Ascending aorta (tissue), 2 donors: ENCODE measurements around the gene RNASE11. TPM values are rescaled to one million over a fixed set of nuclear protein-coding genes. Genes with fewer than 3 reads are reported as not detected.

Experiments
- DNase-seq, 2 donors: peaks; one replicate each; pipeline ENCODE4 v3.0.0-alpha.2; 2019; ENCODE audit warnings: low spot score in 2 of 2
- H3K27ac ChIP-seq, 2 donors: fragments of 200-600 bp; sonication (generic); one replicate each; pipeline ENCODE4 v1.5.1; 2016 to 2017; ENCODE audit warnings: mild to moderate bottlenecking in 1 of 2
- H3K27me3 ChIP-seq: fragments of 200-600 bp; sonication (generic); one replicate; pipeline ENCODE4 v1.5.1; 2017
- H3K36me3 ChIP-seq, 2 donors: fragments of 200-600 bp; sonication (generic); one replicate each; pipeline ENCODE4 v1.5.1; 2016
- H3K4me1 ChIP-seq, 2 donors: fragments of 200-600 bp; sonication (generic); one replicate each; pipeline ENCODE4 v1.5.1; 2016 to 2017; ENCODE audit warnings: mild to moderate bottlenecking in 1 of 2
- H3K4me3 ChIP-seq, 2 donors: fragments of 200-600 bp; sonication (generic); one replicate each; pipeline ENCODE4 v1.5.1; 2016 to 2017; ENCODE audit warnings: mild to moderate bottlenecking in 1 of 2
- H3K9me3 ChIP-seq, 2 donors: fragments of 200-600 bp; sonication (generic); one replicate each; pipeline ENCODE4 v1.5.1; 2016
- intact Hi-C: fragments of 100-400 bp; cut with DNase I; formaldehyde crosslinking; loops from one replicate; pipeline ENCODE4 v1.15.1; 2023
- total RNA-seq: library from RNA; depleted of rRNA; stranded (reverse); fragments of >200 nt; gene quantifications from one replicate; pipeline ENCODE4 v1.1.0, GENCODE V29; 2016
- TF ChIP-seq, protein P1 (sequence below), 3 experiments: fragments of 200-600 bp in 2 of 3; fragments of 450-650 bp in 1 of 3; sonication (generic) in 2 of 3; IDR thresholded peaks; one replicate each; pipeline ENCODE4 v1.5.1; 2016 to 2019; ENCODE audit warnings: antibody characterized with exemption in 3 of 3, mild to moderate bottlenecking in 1 of 3, moderate library complexity in 1 of 3

RNASE11 gene
- total RNA-seq, 1 donor from 2014 or later, result not detected

DNA sequence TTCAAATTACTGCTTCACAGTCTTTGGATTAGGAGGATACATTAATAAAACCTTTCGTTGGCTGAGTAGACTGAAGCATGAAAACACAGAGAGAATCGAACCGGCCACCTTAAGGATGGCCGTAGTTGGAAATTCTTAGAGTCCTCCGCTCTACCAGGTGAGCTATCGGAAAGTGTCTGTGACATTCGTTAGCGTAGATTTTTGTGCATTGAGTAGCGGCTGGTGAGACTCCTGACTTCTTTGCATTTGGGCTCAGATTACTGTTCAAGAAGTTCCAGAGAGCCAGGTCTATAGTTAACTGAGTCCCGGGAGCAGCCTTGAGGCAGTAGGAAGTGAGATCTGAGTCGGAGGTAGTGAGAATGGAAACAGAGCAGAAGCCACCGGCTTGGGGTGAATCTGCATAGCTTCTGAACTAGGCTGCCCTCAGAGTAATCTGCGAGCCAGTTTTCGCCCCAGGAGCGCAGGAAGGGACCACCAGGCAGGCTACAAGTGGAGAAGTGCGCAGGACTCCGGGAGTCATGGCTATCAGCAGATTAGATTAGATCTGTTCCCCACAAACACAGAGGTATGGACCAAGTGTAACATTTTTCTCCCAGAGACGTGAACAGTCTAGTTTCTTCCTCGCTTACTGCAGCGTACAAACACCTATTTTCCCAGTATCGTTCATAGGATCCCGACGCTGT, 42.7 kb upstream of the RNASE11 start:
- no peaks in the 10 kb centered on the region for H3K36me3 ChIP-seq
- H3K4me3 ChIP-seq, result peak overlapping the region; percentile 36 to 58
- no peaks in the 10 kb centered on the region for H3K27me3 ChIP-seq
- H3K9me3 ChIP-seq, result no peaks in the 10 kb centered on the region
- peak overlapping the region in 1 of 2 donors; percentile 29 for H3K27ac ChIP-seq
- peaks cover 4 to 12% of the 10 kb centered on the region in 2 donors for H3K4me1 ChIP-seq
- TF ChIP-seq, protein P1, sequence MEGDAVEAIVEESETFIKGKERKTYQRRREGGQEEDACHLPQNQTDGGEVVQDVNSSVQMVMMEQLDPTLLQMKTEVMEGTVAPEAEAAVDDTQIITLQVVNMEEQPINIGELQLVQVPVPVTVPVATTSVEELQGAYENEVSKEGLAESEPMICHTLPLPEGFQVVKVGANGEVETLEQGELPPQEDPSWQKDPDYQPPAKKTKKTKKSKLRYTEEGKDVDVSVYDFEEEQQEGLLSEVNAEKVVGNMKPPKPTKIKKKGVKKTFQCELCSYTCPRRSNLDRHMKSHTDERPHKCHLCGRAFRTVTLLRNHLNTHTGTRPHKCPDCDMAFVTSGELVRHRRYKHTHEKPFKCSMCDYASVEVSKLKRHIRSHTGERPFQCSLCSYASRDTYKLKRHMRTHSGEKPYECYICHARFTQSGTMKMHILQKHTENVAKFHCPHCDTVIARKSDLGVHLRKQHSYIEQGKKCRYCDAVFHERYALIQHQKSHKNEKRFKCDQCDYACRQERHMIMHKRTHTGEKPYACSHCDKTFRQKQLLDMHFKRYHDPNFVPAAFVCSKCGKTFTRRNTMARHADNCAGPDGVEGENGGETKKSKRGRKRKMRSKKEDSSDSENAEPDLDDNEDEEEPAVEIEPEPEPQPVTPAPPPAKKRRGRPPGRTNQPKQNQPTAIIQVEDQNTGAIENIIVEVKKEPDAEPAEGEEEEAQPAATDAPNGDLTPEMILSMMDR (IDR thresholded peaks at IDR 0.05), result no peak
- DNase-seq, result no peak
- intact Hi-C loops, result loop anchor here (5.0 kb wide), 1 partner anchor 342 kb away; no protein-coding TSS in a partner anchor

DNA sequence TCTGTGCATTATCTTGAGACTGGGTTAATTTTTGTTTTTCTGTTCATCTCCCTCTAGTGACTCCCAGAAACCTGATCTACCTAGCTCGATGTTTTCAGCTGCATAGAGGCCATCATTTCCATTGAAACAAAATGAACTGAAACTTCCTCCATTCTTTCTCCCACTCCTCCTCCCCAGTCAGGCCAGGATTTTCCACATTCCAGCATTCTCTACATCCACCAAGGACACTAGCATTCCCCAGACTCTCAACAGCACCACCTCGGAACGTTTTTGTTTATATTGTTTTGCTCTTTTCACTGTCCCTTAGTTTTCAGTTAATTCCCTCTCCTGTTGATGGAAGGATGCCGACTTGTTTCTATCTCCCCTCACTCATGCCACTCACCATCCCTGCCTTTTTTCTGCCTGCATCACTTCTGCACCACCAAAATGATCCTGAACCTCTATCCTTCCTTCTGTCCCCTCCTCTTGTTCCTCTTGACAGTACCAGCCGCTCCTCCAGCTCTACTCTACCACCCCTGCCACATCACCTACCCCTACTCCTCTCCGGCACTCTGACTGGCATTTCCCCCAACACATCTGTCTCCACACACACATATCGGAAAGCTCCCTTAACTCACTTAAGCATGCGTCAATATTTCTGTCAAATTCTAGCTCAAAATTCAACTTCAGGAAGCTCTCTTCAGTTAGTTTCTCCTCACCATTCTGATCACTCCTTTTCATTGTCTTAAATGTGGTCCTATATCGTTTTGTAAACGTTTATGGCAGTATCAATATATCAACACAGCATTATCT, 40.5 kb upstream of the RNASE11 start:
- Histone ChIP-seq H3K9me3 (no peaks in the 10 kb centered on the region), H3K4me1 (peaks cover 4 to 12% of the 10 kb centered on the region in 2 donors), H3K27me3 (no peaks in the 10 kb centered on the region), H3K4me3 (no peak overlapping the region), H3K36me3 (no peaks in the 10 kb centered on the region), H3K27ac (no peak overlapping the region)
- DNase-seq, result no peak
- TF ChIP-seq, protein P1 (IDR thresholded peaks at IDR 0.05), result no peak
- intact Hi-C loops, result no loop called here

DNA sequence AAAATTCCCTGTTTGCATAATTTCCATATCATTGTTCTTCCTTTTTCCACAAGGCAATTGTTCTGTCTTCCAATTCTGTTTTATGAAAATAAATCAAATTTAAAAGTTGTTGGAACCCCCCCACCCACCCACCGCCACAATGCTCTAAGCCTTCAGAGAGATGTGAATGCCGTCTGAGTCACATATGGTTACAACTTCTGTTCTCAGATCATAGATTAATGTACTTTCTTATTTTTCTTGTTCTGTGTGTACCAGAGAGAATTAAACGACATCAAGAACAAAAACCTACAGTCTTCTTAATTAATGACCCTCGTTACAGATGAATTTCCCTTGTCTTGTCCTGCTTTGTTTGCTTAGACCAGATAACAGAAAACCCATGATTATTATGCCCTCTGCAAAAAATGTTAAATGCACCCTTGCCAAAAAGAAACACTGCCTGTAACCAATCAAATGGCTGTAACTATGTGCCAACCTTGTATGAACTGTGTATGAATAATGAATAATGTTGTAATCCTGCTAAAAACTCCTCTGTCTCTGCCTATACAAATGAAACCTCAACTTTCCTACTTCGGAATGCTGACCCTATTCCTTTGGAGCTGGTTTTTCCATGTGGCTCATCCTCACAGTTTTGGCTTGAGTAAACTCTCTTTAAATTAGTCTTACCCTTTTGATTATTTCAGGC, 39.7 kb upstream of the RNASE11 start:
- DNase-seq, result no peak
- Histone ChIP-seq H3K4me3 (no peak overlapping the region), H3K27me3 (no peaks in the 10 kb centered on the region), H3K4me1 (peaks cover 6 to 12% of the 10 kb centered on the region in 2 donors), H3K27ac (no peak overlapping the region), H3K9me3 (no peaks in the 10 kb centered on the region), H3K36me3 (no peaks in the 10 kb centered on the region)
- TF ChIP-seq, protein P1 (IDR thresholded peaks at IDR 0.05), result no peak
- intact Hi-C loops, result no loop called here

DNA sequence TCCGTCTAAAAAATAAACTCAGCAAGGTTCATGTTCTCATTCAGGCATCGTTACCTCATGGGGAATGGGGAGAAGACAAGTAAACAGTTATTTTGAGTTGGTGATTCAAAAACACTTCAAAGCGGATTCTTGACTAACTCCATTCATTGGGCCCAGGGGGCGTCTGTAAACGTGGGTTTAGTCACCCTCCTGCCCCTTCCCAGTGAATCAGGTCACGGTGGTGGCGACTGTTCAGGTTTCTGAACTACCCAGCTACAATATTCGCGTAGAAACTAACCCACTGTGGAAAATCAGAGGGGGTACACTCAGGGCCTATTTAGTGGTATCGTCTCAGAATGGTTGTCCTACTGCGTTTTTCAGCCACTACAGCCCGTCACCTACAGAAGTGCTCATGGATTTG, 38.5 kb upstream of the RNASE11 start:
- no peaks in the 10 kb centered on the region for H3K9me3 ChIP-seq
- H3K4me3 ChIP-seq, result peak overlapping the region in 1 of 2 donors; percentile 57
- TF ChIP-seq, protein P1 (IDR thresholded peaks at IDR 0.05), result no peak
- DNase-seq, result no peak
- peaks cover 3 to 5% of the 10 kb centered on the region in 2 donors for H3K4me1 ChIP-seq
- H3K27ac ChIP-seq, result no peak overlapping the region
- no peaks in the 10 kb centered on the region for H3K27me3 ChIP-seq
- intact Hi-C loops, result no loop called here
- H3K36me3 ChIP-seq, result no peaks in the 10 kb centered on the region

DNA sequence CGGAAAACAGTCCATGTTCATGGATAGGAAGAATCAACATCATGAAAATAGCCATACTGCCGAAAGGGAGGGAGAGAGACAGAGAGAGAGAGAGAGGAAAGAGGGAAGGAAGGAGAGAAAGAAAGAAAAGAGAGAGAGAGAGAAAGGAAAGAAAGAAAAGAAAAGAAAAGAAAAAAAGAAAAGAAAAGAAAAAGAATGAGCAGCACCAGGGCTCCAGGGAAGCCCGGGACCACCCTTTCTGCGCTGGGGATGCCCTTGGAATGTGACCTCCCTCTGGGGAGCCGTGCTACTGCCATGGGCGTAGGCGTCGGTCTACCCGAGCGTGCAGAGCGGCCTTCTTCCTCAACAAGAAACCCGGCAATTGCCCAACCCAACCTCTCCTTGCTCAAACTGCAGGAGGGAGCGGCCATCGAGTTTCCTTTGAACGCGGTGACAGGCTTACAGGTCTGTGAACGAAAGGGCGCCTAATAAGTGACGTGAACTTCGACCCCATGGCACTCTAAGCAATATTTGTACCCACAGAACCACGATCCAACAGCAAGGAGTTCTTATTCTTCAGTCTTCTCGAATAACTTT, 36.8 kb upstream of the RNASE11 start:
- peak overlapping the region in 1 of 2 donors; percentile 43 for H3K27ac ChIP-seq
- H3K9me3 ChIP-seq, result no peaks in the 10 kb centered on the region

More for the DNA sequence above, 36.8 kb upstream of the RNASE11 start:
- intact Hi-C loops, result loop anchor here (1.0 kb wide), 1 partner anchor 11 kb away; no protein-coding TSS in a partner anchor
- Histone ChIP-seq H3K4me1 (peaks cover 0 to 3% of the 10 kb centered on the region in 2 donors), H3K4me3 (peak overlapping the region; percentile 12 to 57), H3K36me3 (no peaks in the 10 kb centered on the region), H3K27me3 (no peaks in the 10 kb centered on the region)
- peak in 1 of 2 donors; percentile 79 for DNase-seq
- TF ChIP-seq, protein P1 (IDR thresholded peaks at IDR 0.05), result no peak
